GM19025 (cell line): ENCODE results near the gene IFNL2.

Source experiments
- ATAC-seq: cut with Tn5 transposase; IDR thresholded peaks from one replicate; pipeline ENCODE4 v1.9.1; 2021; ENCODE audit warnings: mild to moderate bottlenecking, low read depth, moderate library complexity; ENCODE audit not compliant: unreplicated experiment

IFNL2 gene

DNA sequence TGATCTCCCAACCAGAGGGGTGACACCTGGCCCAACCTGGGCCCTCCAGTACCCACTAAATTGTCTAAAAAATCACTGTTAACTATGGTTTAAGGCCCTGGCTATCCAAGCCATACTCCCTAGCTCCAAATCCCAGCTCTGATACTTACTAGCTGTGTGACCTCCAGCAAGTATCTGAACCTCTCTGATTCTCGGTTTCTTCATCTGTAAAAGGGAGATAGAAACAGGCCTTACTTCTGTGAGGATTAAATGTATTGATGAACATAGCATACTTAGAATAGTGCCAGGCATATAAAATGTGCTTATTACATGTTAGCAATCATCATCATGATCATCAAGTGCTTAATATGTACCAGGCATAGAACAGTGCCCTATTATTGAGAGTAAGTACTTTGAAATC lies 47.7 kb downstream of the IFNL2 start:
- ATAC-seq, result no peak

DNA sequence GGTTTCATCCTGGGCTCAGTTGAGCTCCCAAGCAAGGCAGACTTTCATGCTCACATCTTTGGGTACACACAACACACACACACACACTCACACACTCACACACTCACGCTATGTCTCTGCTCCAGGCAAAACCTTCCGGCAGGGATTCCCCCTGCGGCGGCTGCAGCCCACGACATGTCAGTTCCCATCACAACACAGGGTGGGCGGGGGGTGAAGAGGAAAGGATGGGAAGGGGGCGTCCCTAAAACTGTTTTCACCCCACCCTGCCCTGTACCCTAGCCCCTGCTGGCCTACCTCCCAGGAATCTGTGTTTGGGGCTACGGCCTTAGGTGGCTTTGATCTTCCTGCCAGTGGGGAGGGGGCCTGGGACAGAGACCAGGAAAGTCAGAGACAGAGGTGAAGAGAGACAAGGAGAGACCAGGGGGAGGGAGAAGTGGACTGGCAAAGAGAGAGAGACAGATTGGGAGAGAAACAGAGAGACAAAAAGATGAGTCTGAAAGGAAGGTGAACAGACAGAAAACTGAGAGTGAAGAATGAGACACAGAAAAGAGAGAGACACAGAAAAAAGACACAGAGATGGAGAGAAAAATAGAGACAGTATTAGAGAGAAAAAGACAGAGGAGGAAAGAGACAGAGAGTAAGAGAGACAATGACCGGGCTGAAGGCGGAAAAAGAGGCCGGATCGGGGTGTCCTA lies 48.6 kb downstream of the IFNL2 start:
- no peak for ATAC-seq

DNA sequence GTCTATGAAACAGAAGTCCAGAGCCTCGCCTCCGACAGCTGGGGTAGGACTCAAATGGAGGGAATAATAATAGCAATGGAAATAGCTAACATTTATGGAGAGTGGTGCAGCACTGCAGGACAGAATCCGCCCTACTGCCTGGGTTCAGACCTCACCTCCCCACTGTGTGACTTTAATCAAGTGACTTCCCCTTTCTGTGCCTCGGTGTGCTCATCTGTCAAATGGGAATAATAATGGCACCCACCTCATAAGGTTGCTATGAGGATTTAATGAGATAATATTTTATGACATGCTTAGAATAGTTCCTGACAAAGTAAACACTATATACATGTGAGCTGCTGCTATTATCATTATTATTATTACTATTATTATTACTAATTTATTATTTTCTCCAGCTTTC lies 49.3 kb downstream of the IFNL2 start:
- no peak for ATAC-seq

GRCh38 chr19:39318071-39318470 lies 49.9 kb downstream of the IFNL2 start:
- ATAC-seq, result no peak

DNA sequence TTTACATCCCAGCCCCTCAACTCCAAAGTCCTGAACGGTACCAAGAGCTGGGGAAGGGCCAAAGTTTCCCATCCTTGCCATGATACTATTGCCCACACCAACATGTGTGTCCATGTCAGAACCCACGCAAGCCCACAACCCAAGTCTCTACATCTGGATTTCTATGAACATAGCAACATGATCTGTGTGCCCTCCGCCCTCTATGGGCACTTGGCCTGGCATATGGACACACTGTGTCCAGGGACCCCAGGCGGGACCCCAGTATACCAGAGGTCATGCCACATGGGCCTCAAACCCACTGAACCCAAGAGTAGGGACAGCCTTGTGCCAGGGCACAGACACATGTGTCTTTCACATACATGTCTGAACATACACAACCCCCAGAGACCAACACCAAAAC lies 50.5 kb downstream of the IFNL2 start:
- ATAC-seq, result no peak

GRCh38 chr19:39319098-39319891 lies 51.1 kb downstream of the IFNL2 start:
- ATAC-seq, result no peak
